GM21381 (cell line): Measurements from ENCODE around the gene CX3CR1.
A peak's percentile ranks its signal among the peaks of the same experiment; 100 is the strongest.
"Not testable (repeated sequence)": the region's sequence is repeated elsewhere in the genome, so short reads cannot be mapped to it uniquely, and the experiment has no call there.

Experiments
- ATAC-seq: cut with Tn5 transposase; IDR thresholded peaks from one replicate; pipeline ENCODE4 v1.9.1; 2021; ENCODE audit warnings: mild to moderate bottlenecking, moderate library complexity; ENCODE audit not compliant: unreplicated experiment

Gene CX3CR1

DNA sequence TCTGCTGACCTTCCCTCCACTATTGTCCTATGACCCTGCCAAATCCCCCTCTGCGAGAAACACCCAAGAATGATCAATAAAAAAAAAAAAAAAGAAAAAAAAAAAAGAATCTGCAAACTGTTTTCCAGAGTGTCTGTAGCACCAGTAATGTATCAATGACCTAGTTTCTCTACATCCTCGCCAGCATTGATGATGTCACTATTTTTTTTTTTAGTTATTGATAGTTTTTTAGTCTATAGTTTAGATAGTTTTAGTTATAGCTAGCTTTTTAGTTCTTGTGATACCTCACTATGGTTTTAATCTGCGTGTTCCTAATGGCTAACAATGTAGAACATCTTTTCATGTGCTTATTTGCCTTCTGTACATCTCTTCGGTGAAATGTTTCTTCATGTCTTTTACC, 51.3 kb downstream of the CX3CR1 start:
- no peak for ATAC-seq

- ATAC-seq, result not testable (repeated sequence)
These were observed 52.2 kb downstream of the CX3CR1 start for GRCh38 chr3:39227596-39227995.

- peak; percentile 54 for ATAC-seq
These were observed 53.6 kb downstream of the CX3CR1 start for GRCh38 chr3:39226106-39226741.

- ATAC-seq, result no peak
These were observed 55.5 kb downstream of the CX3CR1 start for GRCh38 chr3:39224288-39224687.

GRCh38 chr3:39222939-39223338, 56.9 kb downstream of the CX3CR1 start:
- ATAC-seq, result no peak

DNA sequence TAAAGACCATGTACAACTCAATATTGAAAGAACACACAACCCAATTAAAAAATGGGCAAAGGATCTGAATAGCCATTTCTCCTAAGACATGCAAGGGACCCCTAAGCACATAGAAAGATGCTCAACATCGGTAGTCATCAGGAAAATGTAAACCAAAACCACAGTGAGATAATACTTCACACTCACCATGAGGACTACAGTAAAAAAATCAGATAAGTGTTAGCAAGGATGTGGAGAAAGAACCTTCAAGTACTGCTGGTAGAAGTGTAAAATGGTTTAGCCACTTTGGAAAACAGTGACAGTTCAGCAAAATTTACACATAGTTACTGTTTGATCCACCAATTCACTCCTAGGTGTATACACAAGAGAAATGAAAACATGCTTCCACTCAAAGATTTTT, 57.4 kb downstream of the CX3CR1 start:
- no peak for ATAC-seq

GRCh38 chr3:39221141-39221530, 58.7 kb downstream of the CX3CR1 start:
- no peak for ATAC-seq

DNA sequence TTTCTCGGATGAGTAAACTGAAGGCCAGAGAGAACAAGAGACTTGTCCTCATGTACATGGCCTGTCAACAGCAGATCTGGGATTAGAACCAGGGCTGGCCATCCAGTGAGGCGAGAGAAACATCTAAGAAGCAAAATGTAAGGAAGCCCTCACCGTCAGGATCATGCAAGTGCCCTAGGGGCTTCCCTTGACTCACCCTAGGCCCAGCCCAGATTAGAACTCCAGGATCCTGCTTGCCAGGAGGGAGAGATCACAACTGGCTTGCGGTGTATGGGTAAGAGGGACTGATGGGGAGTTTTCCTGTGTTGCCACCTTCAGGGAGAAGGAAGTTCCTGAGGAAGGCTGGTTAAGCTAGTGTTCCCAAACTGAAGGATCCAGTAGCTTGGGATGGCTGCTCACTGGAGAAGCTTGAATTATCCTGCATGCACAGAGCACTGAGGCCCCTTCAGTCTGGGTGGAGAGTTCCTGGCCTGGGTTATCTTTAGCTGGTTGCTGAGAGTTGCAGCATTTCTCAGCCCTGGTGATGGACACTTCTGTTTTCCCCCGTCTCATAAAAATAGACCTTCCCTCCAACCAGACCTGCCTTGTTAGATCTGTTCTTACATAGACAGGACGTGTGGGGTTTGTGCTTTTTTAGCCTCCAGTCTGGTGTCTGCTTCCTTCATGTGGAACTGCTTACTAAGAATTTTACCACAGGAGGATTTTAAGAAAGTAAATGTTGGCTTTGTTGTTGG, 59.3 kb downstream of the CX3CR1 start:
- no peak for ATAC-seq

DNA sequence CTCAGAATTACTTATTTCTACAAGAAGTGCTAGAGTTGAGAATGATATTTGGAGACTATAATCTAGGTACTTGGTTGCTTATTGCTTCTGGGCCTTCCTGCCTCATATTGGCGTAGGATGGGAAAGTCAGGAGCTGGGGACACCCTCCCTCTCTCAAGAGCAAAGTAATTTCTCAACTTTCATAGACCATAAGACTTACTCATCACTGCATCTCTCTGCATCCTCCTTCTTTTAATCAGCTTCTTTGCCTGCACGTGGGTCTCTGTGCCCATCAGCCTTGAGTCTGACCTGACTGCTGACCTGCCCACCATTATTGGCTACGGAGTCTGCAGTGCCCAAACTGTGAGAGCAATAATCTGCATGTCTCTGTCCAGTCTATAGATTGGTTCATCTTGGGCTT, 60.1 kb downstream of the CX3CR1 start:
- ATAC-seq, result no peak

DNA sequence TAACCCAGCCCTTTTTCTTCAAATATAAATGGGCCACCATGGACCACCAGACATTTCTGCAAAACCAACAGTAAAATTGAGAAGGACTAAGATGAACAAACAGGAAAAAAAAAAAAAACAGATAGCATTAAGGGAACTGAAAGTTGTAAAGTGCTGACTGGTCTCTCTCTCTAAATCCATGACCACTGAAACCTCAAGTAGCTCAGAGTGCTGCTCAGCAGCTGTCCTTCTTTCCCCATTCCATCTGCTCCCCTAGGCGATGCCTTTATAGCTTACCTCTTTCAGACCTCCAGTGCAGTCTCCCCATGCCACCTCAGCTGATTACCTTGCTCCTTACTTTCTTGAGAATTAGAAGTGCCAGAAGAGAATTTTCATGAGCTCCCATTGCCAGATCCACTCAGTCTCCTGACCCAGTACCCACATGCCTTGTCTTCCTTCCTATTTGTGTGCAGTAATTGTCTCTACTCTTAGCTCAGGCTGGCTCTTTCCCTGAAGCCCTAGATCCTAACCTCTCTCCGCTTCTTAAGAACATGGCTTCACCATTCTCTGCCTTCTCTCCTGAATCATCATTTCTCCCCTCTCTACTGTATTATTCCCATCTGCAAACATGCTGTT, 63.6 kb downstream of the CX3CR1 start:
- peak; percentile 97 for ATAC-seq

DNA sequence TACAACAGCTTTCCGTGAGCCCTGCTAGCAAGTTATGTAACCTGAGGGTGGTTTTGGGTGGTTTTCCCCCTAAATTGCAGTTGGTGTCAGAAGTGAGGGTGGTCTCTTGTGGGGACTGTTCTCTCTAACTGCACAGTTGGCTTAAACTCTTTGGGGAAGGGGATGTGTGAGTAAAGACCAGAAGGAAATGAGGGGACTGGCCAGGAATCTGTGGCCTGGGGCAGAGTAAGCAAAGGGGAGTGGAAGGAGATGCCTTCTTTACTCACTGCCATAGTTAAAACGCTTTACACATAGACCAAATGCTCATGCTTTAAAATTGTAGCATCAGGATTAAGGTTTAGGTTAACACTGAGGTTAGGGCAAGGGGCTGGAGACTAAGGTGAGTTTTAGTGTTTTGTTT, 66.2 kb downstream of the CX3CR1 start:
- ATAC-seq, result no peak
